GM23338 (cell line): Measurements from ENCODE around the gene KCNK16.

Experiments
- CREB1 ChIP-seq: fragments of 250-450 bp; sonication (Bioruptor Pico); IDR thresholded peaks from 2 replicates; pipeline ENCODE4 v1.5.0; 2020; ENCODE audit warnings: low read depth, mild to moderate bottlenecking, moderate library complexity
- TF ChIP-seq, protein P1 (sequence below), 2 experiments: fragments of 200-600 bp in 1 of 2; sonication (generic) in 1 of 2; conservative IDR thresholded peaks; 2 replicates each; pipeline versions ENCODE4 v1.5.1 to v1.6.1; 2016 to 2017; ENCODE audit warnings: antibody characterized with exemption in 2 of 2, low read depth in 2 of 2, mild to moderate bottlenecking in 2 of 2, moderate library complexity in 1 of 2
- TF ChIP-seq, protein P2 (sequence below): fragments of 250-450 bp; sonication (Bioruptor Pico); IDR thresholded peaks from 2 replicates; pipeline ENCODE4 v1.5.0; 2020; ENCODE audit warnings: mild to moderate bottlenecking, moderate library complexity

DNA sequence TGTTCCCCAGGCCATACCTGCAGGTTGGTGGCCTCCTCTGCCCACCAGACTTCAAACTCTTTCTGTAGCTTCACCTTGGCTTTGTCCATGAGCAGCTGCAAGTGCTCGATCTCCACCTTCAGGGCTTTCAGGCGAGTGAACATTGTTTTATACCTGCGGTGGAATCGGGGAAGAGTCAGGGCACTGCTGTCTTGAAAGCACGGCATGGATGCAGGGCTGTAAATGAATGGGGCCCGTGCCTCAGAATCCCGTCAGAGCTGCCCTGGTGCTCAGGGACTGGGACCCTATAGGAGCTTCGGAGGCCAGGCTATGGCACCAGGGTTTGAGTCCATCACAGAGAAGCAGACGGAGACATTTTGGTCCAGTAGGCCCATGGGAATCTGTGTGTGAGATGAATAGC, 37.9 kb upstream of the KCNK16 start:
- TF ChIP-seq, protein P1, sequence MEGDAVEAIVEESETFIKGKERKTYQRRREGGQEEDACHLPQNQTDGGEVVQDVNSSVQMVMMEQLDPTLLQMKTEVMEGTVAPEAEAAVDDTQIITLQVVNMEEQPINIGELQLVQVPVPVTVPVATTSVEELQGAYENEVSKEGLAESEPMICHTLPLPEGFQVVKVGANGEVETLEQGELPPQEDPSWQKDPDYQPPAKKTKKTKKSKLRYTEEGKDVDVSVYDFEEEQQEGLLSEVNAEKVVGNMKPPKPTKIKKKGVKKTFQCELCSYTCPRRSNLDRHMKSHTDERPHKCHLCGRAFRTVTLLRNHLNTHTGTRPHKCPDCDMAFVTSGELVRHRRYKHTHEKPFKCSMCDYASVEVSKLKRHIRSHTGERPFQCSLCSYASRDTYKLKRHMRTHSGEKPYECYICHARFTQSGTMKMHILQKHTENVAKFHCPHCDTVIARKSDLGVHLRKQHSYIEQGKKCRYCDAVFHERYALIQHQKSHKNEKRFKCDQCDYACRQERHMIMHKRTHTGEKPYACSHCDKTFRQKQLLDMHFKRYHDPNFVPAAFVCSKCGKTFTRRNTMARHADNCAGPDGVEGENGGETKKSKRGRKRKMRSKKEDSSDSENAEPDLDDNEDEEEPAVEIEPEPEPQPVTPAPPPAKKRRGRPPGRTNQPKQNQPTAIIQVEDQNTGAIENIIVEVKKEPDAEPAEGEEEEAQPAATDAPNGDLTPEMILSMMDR (conservative IDR thresholded peaks at IDR 0.05; ENCODE audit: low read depth in 2 of 2) = no peak
- TF ChIP-seq, protein P2, sequence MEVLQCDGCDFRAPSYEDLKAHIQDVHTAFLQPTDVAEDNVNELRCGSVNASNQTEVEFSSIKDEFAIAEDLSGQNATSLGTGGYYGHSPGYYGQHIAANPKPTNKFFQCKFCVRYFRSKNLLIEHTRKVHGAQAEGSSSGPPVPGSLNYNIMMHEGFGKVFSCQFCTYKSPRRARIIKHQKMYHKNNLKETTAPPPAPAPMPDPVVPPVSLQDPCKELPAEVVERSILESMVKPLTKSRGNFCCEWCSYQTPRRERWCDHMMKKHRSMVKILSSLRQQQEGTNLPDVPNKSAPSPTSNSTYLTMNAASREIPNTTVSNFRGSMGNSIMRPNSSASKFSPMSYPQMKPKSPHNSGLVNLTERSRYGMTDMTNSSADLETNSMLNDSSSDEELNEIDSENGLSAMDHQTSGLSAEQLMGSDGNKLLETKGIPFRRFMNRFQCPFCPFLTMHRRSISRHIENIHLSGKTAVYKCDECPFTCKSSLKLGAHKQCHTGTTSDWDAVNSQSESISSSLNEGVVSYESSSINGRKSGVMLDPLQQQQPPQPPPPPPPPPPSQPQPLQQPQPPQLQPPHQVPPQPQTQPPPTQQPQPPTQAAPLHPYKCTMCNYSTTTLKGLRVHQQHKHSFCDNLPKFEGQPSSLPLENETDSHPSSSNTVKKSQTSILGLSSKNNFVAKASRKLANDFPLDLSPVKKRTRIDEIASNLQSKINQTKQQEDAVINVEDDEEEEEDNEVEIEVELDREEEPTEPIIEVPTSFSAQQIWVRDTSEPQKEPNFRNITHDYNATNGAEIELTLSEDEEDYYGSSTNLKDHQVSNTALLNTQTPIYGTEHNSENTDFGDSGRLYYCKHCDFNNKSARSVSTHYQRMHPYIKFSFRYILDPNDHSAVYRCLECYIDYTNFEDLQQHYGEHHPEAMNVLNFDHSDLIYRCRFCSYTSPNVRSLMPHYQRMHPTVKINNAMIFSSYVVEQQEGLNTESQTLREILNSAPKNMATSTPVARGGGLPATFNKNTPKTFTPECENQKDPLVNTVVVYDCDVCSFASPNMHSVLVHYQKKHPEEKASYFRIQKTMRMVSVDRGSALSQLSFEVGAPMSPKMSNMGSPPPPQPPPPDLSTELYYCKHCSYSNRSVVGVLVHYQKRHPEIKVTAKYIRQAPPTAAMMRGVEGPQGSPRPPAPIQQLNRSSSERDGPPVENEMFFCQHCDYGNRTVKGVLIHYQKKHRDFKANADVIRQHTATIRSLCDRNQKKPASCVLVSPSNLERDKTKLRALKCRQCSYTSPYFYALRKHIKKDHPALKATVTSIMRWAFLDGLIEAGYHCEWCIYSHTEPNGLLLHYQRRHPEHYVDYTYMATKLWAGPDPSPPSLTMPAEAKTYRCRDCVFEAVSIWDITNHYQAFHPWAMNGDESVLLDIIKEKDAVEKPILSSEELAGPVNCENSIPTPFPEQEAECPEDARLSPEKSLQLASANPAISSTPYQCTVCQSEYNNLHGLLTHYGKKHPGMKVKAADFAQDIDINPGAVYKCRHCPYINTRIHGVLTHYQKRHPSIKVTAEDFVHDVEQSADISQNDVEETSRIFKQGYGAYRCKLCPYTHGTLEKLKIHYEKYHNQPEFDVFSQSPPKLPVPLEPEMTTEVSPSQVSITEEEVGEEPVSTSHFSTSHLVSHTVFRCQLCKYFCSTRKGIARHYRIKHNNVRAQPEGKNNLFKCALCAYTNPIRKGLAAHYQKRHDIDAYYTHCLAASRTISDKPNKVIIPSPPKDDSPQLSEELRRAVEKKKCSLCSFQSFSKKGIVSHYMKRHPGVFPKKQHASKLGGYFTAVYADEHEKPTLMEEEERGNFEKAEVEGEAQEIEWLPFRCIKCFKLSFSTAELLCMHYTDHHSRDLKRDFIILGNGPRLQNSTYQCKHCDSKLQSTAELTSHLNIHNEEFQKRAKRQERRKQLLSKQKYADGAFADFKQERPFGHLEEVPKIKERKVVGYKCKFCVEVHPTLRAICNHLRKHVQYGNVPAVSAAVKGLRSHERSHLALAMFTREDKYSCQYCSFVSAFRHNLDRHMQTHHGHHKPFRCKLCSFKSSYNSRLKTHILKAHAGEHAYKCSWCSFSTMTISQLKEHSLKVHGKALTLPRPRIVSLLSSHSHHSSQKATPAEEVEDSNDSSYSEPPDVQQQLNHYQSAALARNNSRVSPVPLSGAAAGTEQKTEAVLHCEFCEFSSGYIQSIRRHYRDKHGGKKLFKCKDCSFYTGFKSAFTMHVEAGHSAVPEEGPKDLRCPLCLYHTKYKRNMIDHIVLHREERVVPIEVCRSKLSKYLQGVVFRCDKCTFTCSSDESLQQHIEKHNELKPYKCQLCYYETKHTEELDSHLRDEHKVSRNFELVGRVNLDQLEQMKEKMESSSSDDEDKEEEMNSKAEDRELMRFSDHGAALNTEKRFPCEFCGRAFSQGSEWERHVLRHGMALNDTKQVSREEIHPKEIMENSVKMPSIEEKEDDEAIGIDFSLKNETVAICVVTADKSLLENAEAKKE (CRISPR knock-in tag) = no peak
- no peak for TF ChIP-seq CREB1
